Measurements from ENCODE around the gene PRMT2.

PRMT2 gene

DNA sequence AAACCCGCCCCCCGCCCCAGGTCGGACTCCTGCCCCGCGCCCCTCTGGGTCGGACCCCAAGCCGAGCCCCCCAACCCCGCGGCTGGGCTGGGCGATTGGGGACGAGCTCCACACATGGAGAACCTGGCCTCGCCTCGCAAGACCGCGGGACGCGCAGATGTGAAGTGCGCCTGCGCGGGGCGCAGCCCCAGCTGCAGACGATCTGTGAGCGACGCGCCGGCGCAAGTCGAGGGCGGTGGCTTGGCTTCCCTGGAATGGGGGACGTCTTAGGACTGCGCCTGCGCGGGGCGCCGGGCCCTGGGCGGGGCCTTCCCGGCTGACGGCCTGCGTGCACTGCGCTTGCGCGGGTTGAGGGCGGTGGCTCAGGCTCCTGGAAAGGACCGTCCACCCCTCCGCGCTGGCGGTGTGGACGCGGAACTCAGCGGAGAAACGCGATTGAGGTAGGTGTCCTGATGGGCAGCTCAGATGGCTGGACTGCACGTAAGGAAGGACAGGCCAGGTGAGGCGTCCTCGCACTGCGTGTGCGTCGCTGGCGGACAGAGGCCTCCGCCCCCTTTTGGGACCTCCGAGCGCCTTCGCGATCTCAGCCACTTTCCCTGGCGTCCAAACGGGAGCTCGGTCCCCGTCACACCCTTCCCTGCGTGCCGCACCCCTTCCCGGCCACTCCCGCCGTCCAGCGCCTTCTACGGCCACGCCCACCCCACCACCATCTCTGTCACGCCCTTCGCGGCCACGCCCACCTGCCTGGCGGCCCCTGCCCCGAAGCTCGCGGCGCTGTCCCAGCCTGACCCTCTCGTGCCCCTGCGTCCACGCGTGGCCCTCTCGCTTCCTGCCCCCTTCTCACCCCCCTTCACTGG lies at the start of gene PRMT2:
TSS of gene PRMT2 (plus strand) at position 351 of the 857 bp plus-strand sequence. CDS start 1,278 bp downstream, outside the sequence.
- DNase-seq (ENCODE audit: low read depth): peak; percentile 98
- TF ChIP-seq, protein P1, sequence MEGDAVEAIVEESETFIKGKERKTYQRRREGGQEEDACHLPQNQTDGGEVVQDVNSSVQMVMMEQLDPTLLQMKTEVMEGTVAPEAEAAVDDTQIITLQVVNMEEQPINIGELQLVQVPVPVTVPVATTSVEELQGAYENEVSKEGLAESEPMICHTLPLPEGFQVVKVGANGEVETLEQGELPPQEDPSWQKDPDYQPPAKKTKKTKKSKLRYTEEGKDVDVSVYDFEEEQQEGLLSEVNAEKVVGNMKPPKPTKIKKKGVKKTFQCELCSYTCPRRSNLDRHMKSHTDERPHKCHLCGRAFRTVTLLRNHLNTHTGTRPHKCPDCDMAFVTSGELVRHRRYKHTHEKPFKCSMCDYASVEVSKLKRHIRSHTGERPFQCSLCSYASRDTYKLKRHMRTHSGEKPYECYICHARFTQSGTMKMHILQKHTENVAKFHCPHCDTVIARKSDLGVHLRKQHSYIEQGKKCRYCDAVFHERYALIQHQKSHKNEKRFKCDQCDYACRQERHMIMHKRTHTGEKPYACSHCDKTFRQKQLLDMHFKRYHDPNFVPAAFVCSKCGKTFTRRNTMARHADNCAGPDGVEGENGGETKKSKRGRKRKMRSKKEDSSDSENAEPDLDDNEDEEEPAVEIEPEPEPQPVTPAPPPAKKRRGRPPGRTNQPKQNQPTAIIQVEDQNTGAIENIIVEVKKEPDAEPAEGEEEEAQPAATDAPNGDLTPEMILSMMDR (IDR thresholded peaks at IDR 0.05; ENCODE audit: low read length, missing control alignments): no peak
- H3K4me3 ChIP-seq (replicated peaks; ENCODE audit: low read depth, low read length): peak within 1 kb of the TSS; percentile 99

DNA sequence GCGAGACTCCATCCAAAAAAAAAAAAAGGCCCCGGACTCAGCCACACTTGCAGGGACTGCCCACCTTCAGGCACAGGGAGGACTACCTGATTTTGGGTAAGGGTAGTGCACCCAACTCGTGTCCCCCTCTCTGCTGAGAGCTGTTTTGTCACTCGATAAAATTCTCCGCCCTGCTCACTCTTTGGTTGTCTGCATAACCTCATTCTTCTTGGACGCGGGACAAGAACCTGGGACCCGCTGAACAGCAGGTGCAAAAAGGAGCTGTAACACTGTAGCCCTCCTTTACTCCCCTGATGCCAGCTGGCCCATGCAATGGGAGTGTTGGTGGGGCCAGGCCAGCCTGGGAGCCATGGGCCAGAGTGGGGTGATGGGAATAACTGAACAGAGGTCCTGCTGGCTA lies 41.2 kb upstream of the PRMT2 start:
- TF ChIP-seq, protein P1 (IDR thresholded peaks at IDR 0.05; ENCODE audit: low read length, missing control alignments): no peak
- no peak overlapping the region for H3K4me3 ChIP-seq (replicated peaks; ENCODE audit: low read depth, low read length)
- DNase-seq (ENCODE audit: low read depth): no peak

DNA sequence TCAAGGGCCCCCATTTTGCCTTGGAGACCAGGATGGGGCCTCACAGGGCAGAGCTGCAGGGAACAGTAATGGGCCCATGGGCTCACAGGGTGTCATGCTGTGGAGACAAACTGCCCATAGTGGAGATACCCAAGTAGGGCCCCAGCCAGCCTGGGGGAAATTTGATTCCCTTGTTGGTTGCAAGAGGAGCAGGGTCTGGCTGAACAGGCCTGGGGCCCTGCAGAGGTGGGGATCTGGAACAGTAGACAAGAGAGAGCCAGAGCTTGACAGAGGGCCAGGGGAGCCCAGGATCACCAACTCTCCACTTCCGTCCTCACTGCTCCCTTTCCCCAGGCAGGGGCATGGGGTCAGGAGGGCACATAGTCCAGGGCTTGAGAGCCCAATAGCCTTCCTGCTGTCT lies 39.3 kb upstream of the PRMT2 start:
- no peak overlapping the region for H3K4me3 ChIP-seq (replicated peaks; ENCODE audit: low read depth, low read length)
- TF ChIP-seq, protein P1 (IDR thresholded peaks at IDR 0.05; ENCODE audit: low read length, missing control alignments): no peak
- DNase-seq (ENCODE audit: low read depth): no peak

DNA sequence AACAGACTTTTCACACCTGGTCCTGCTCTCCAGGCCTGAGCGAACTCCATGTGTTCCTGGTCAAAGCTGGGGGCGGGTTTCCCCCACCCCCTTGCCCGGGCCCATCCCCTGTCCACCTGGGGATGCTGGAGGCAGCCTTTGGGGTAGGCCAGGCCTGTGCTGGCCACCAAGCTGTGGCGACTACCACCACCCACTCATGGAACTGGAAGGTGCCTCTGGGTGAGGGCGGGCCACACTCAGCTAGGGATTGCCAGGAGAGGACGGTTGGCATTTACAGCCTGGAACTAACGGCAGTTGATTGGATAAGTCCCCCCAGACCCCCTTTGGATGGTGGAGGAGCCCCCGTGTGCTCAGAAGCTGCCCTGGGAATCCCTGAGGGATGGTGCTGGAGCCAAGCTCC lies 38.4 kb upstream of the PRMT2 start:
- no peak for DNase-seq (ENCODE audit: low read depth)
- no peak overlapping the region for H3K4me3 ChIP-seq (replicated peaks; ENCODE audit: low read depth, low read length)
- TF ChIP-seq, protein P1 (IDR thresholded peaks at IDR 0.05; ENCODE audit: low read length, missing control alignments): no peak

DNA sequence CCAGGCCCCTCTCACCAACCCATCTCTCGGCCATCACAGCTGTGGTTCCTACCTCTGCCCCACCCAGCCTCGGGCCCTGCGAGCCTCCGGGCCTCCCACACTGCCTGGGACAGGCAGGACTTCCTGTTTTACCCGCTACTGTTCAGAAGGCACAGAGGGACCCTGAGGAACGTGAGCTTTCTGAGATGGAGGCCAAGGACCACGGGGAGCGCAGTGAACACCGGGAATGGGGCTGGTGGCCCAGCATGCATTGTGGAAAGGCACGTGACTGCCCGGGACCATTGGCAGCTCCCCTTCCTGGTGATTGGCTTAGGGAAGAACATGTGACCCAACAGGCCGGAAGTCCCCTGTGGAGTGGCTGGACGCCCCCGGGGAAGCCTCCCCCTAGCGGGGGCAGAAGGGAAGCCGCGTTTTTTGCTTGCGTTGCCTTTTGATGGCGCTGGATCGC lies 37.6 kb upstream of the PRMT2 start:
- no peak overlapping the region for H3K4me3 ChIP-seq (replicated peaks; ENCODE audit: low read depth, low read length)
- no peak for DNase-seq (ENCODE audit: low read depth)
- TF ChIP-seq, protein P1 (IDR thresholded peaks at IDR 0.05; ENCODE audit: low read length, missing control alignments): no peak

DNA sequence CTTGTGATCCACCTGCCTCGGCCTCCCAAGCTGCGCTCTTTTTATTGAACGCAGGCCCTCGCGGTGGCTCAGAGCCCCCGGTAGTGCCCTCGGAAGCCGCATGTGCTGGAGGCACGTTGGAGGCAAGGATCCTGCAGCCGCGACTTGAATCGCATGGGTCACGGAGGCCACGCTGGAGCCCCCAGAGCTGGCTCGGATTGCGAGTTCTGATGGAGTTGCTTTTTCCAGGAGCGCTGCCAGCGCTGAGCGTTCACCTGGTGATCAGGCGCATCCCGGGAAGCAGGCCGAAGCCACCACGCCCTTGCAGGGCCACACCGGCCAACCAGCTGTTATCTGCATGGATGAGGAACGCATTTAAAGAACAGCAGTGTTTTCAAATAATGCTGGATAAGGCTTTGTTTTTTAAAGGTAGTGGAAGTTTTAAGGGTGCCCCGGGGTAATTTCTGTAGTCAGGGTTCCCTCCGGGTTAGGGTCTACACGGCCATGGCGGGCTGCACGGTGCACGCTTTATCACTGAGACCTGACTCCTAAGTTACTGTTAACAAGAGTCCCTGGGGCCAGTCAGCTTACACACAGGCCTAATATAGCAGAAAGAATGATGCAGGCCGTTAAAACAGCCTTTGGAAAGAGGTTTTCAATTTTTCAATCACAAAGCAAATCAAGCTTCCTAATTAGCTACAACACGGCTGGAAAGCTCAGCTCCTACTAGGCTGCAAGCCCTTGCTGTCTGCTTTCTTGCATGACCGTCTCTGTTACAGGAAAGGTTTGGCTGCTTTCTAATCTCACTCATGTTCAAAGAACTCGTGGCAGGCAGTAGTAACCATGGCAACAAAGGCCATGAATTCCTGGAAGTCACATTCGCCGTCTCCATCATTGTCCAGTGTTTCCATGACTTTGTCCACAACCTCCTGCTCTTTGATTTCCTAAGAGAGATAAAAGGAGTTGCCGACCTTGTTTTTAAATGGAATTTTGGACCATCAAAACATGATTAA lies 36.6 kb upstream of the PRMT2 start:
- TF ChIP-seq, protein P1 (IDR thresholded peaks at IDR 0.05; ENCODE audit: low read length, missing control alignments): no peak
- no peak overlapping the region for H3K4me3 ChIP-seq (replicated peaks; ENCODE audit: low read depth, low read length)
- DNase-seq (ENCODE audit: low read depth): peak; percentile 95
